ENCODE data around the gene XRN2. TPM values are rescaled to one million over a fixed set of nuclear protein-coding genes. Genes with fewer than 3 reads are reported as not detected.

XRN2 gene
- polyA plus RNA-seq, 1 experiment, result 120 TPM

GRCh38 chr20:21272679-21273078 lies 30.5 kb upstream of the XRN2 start:
- H3K27ac ChIP-seq (ENCODE audit: low read depth, low read length), result no peak overlapping the region
- ChIA-PET POLR2A (no interaction called here), CTCF (no interaction called here)
- H3K9me3 ChIP-seq (ENCODE audit: control insufficient read depth, insufficient read depth, low read length), result no peaks in the 10 kb centered on the region
- TF ChIP-seq, protein P1, sequence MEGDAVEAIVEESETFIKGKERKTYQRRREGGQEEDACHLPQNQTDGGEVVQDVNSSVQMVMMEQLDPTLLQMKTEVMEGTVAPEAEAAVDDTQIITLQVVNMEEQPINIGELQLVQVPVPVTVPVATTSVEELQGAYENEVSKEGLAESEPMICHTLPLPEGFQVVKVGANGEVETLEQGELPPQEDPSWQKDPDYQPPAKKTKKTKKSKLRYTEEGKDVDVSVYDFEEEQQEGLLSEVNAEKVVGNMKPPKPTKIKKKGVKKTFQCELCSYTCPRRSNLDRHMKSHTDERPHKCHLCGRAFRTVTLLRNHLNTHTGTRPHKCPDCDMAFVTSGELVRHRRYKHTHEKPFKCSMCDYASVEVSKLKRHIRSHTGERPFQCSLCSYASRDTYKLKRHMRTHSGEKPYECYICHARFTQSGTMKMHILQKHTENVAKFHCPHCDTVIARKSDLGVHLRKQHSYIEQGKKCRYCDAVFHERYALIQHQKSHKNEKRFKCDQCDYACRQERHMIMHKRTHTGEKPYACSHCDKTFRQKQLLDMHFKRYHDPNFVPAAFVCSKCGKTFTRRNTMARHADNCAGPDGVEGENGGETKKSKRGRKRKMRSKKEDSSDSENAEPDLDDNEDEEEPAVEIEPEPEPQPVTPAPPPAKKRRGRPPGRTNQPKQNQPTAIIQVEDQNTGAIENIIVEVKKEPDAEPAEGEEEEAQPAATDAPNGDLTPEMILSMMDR (IDR thresholded peaks at IDR 0.05; ENCODE audit: low read depth, low read length), result no peak
- H3K4me3 ChIP-seq (ENCODE audit: low read depth, low read length), result no peak overlapping the region
- H3K27me3 ChIP-seq (ENCODE audit: control insufficient read depth, insufficient read depth, low read length), result peaks cover 7% of the 10 kb centered on the region
- no peak for DNase-seq (ENCODE audit: low read depth, low spot score)

GRCh38 chr20:21273755-21274386 lies 29.3 kb upstream of the XRN2 start:
- TF ChIP-seq, protein P1 (IDR thresholded peaks at IDR 0.05; ENCODE audit: low read depth, low read length), result no peak
- Histone ChIP-seq H3K27ac (ENCODE audit: low read depth, low read length) (no peak overlapping the region), H3K9me3 (ENCODE audit: control insufficient read depth, insufficient read depth, low read length) (no peaks in the 10 kb centered on the region), H3K27me3 (ENCODE audit: control insufficient read depth, insufficient read depth, low read length) (peaks cover 3% of the 10 kb centered on the region), H3K4me3 (ENCODE audit: low read depth, low read length) (no peak overlapping the region)
- DNase-seq (ENCODE audit: low read depth, low spot score), result no peak
- CTCF ChIA-PET, result interaction anchor here (4.0 kb wide), 1 partner anchor 39 kb away, joined by 16 read pairs; no protein-coding TSS in a partner anchor
- POLR2A ChIA-PET, result no interaction called here

- Histone ChIP-seq H3K9me3 (ENCODE audit: control insufficient read depth, insufficient read depth, low read length) (no peaks in the 10 kb centered on the region), H3K27ac (ENCODE audit: low read depth, low read length) (no peak overlapping the region), H3K4me3 (ENCODE audit: low read depth, low read length) (no peak overlapping the region), H3K27me3 (ENCODE audit: control insufficient read depth, insufficient read depth, low read length) (peaks cover 2% of the 10 kb centered on the region)
- ChIA-PET POLR2A (no interaction called here), CTCF (interaction anchor here (1.4 kb wide), 1 partner anchor 44 kb away, joined by 6 read pairs; no protein-coding TSS in a partner anchor)
- DNase-seq (ENCODE audit: low read depth, low spot score), result no peak
- TF ChIP-seq, protein P1 (IDR thresholded peaks at IDR 0.05; ENCODE audit: low read depth, low read length), result no peak
Measured at GRCh38 chr20:21278829-21279228, 24.3 kb upstream of the XRN2 start.

GRCh38 chr20:21279706-21280521 lies 23.2 kb upstream of the XRN2 start:
- no peak for DNase-seq (ENCODE audit: low read depth, low spot score)
- ChIA-PET POLR2A (no interaction called here), CTCF (interaction anchor here (1.4 kb wide), 1 partner anchor 45 kb away, joined by 6 read pairs; no protein-coding TSS in a partner anchor)
- TF ChIP-seq, protein P1 (IDR thresholded peaks at IDR 0.05; ENCODE audit: low read depth, low read length), result no peak
- Histone ChIP-seq H3K9me3 (ENCODE audit: control insufficient read depth, insufficient read depth, low read length) (no peaks in the 10 kb centered on the region), H3K27ac (ENCODE audit: low read depth, low read length) (no peak overlapping the region), H3K27me3 (ENCODE audit: control insufficient read depth, insufficient read depth, low read length) (peaks cover 2% of the 10 kb centered on the region), H3K4me3 (ENCODE audit: low read depth, low read length) (no peak overlapping the region)

DNA sequence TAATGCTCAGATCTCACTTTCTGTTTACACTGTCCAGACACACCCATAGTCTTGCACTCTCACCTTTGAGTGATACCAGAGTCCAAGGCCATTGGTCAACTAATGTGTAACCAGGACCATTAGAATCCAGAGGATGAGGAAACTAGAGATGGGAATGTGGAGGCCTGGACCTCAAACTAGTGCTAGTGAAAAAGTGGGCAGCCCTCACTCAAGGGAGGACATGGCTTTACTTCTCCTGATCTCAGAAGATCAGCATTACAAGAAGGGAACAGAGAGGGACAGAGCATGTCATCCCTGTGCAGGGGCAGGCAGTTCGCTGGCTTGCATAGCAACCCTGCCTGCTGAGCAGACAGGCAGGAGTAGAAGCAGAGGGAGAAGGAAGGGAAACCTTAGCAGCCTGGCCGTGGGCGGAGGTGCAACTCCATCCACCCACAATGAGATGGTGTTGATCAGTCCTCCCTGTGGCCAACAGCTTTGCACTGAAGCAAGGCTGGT lies 22.6 kb upstream of the XRN2 start:
- DNase-seq (ENCODE audit: low read depth, low spot score), result no peak
- Histone ChIP-seq H3K9me3 (ENCODE audit: control insufficient read depth, insufficient read depth, low read length) (no peaks in the 10 kb centered on the region), H3K27ac (ENCODE audit: low read depth, low read length) (no peak overlapping the region), H3K4me3 (ENCODE audit: low read depth, low read length) (no peak overlapping the region), H3K27me3 (ENCODE audit: control insufficient read depth, insufficient read depth, low read length) (peaks cover 2% of the 10 kb centered on the region)
- TF ChIP-seq, protein P1 (IDR thresholded peaks at IDR 0.05; ENCODE audit: low read depth, low read length), result no peak
- ChIA-PET CTCF (no interaction called here), POLR2A (interaction anchor here (0.7 kb wide), 1 partner anchor 25 kb away, joined by 6 read pairs; no protein-coding TSS in a partner anchor)

Data from AG04450 (cell line).